ENCODE data around the gene CCT8. TPM values are rescaled to one million over a fixed set of nuclear protein-coding genes. Genes with fewer than 3 reads are reported as not detected.

CCT8 gene
- total and polyA plus RNA-seq, 2 of the 8 experiments (the other 6 are each of a cell fraction or from before 2014, with no cell fraction given) = 151 to 319 TPM

DNA sequence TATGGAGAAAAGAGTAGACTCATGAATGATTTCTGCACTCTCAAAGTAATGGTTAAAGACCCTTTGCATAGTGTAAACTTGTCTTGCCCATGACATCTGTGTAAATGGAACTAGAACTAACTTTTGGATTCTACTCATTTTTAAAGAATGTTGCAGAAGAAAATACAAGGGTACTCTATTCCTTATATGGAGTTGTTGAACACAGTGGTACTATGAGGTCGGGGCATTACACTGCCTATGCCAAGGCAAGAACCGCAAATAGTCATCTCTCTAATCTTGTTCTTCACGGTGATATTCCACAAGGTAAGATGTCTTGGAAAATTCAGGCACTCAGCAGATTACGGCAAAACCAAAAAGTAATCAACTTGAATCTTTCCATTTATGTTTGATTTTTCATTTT lies 19.8 kb downstream of the CCT8 start:
- Histone ChIP-seq H3K23me2 (ENCODE audit: low read depth, low read length) (no peaks in the 10 kb centered on the region), H3K79me2 (ENCODE audit: control insufficient read depth in 1 of 2, insufficient read depth in 2 of 2, low read length in 2 of 2) (no peaks in the 10 kb centered on the region), H3K56ac (replicated peaks; ENCODE audit: insufficient read length, low read depth, low read length) (no peak overlapping the region), H2BK12ac (ENCODE audit: low read depth, low read length) (no peak overlapping the region), H3K23ac (ENCODE audit: insufficient read length) (no peak overlapping the region), H3K27ac (ENCODE audit: low read depth, low read length) (no peak overlapping the region), H2BK20ac (ENCODE audit: low read length) (no peak overlapping the region), H3K4ac (replicated peaks; ENCODE audit: insufficient read length, low read depth, low read length) (no peak overlapping the region), H3K14ac (ENCODE audit: insufficient read length) (no peak overlapping the region), H3K4me2 (ENCODE audit: insufficient read depth in 1 of 2, low read depth in 2 of 2, low read length in 2 of 2) (no peak overlapping the region), H2BK15ac (ENCODE audit: low read length) (no peak overlapping the region), H3K4me1 (replicated peaks in 1 of 4; ENCODE audit: control insufficient read depth in 3 of 4, insufficient read depth in 4 of 4, low read length in 3 of 4) (no peaks in the 10 kb centered on the region), H4K8ac (ENCODE audit: extremely low read depth, insufficient read depth, low read length) (no peak overlapping the region), H3K27me3 (replicated peaks in 1 of 4; ENCODE audit: control insufficient read depth in 3 of 4, extremely low read depth in 1 of 4, insufficient read depth in 3 of 4, low read length in 3 of 4) (no peaks in the 10 kb centered on the region), H3K9ac (replicated peaks in 1 of 4; ENCODE audit: extremely low read depth in 1 of 4, low read depth in 3 of 4, low read length in 3 of 4) (no peak overlapping the region), H4K5ac (ENCODE audit: insufficient read length, low read depth, low read length) (no peak overlapping the region), H2BK120ac (replicated peaks; ENCODE audit: low read depth, low read length) (no peak overlapping the region), H2BK5ac (ENCODE audit: low read depth, low read length) (no peak overlapping the region), H4K20me1 (replicated peaks in 1 of 2; ENCODE audit: control insufficient read depth in 1 of 2, insufficient read depth in 2 of 2, low read length in 2 of 2) (peaks cover 0 to 1% of the 10 kb centered on the region in 2 experiments), H3K9me3 (ENCODE audit: insufficient read depth in 2 of 2, low read depth in 1 of 2, low read length in 1 of 2) (no peaks in the 10 kb centered on the region), H2AFZ (ENCODE audit: low read length) (no peak overlapping the region), H3K4me3 (ENCODE audit: extremely low read depth in 1 of 4, insufficient read depth in 2 of 4, low read depth in 3 of 4, low read length in 4 of 4) (no peak overlapping the region), H3K79me1 (ENCODE audit: low read depth, low read length) (no peaks in the 10 kb centered on the region), H4K91ac (replicated peaks; ENCODE audit: insufficient read length, low read length) (no peak overlapping the region), H2AK5ac (ENCODE audit: low read depth, low read length) (no peak overlapping the region), H3K36me3 (ENCODE audit: control insufficient read depth in 2 of 4, insufficient read depth in 4 of 4, low read length in 3 of 4) (peaks cover 14 to 80% (median 62%) of the 10 kb centered on the region in 4 experiments), H3K18ac (ENCODE audit: extremely low read depth, low read length) (no peak overlapping the region)
- ChIA-PET POLR2A (ENCODE audit: partially characterized antibody) (interaction anchor here (1.3 to 7.7 kb wide), 6 partner anchors 10 to 29 kb away, joined by 4 to 37 read pairs (median 6); partner anchors contain the start of genes CCT8 and USP16), CTCF (ENCODE audit: partially characterized antibody) (no interaction called here)
- TF ChIP-seq JUN (IDR thresholded peaks at IDR 0.05; ENCODE audit: low read depth, low read length) (no peak), PHF8 (conservative IDR thresholded peaks at IDR 0.05; ENCODE audit: low read depth, low read length) (no peak), EZH2 (IDR thresholded peaks at IDR 0.05; ENCODE audit: low read depth, low read length, severe bottlenecking) (no peak)
- 90% methylated on average over 4 of the region's 4 CpGs; no CpG with 5 or more reads in 1 of the 2 experiments for WGBS, 2 experiments (ENCODE audit: extremely low coverage in 1 of 2, insufficient coverage in 1 of 2, insufficient read length in 1 of 2, insufficient replicate concordance in 2 of 2, low coverage in 1 of 2, low lambda C conversion rate in 2 of 2, missing lambda C conversion rate in 1 of 2)
- FAIRE-seq (no peak), DNase-seq (ENCODE audit: low read depth in 1 of 2, low spot score in 2 of 2) (no peak)
